Endodermal cell (in vitro differentiated cells): ENCODE measurements around the gene CDCA8. TPM values are rescaled to one million over a fixed set of nuclear protein-coding genes. Genes with fewer than 3 reads are reported as not detected.

ENCODE experiments used
- DNase-seq: peaks from one replicate; pipeline ENCODE4 v3.0.0-alpha.2; 2017
- H3K27ac ChIP-seq: 2 replicates; pipeline ENCODE4 v1.5.1; 2013; ENCODE audit warnings: mild to moderate bottlenecking, low read depth, low read length, moderate library complexity
- H3K27me3 ChIP-seq: 2 replicates; pipeline ENCODE4 v1.6.1; 2013; ENCODE audit warnings: mild to moderate bottlenecking, low read length, moderate library complexity; ENCODE audit not compliant: insufficient read depth, control insufficient read depth, poor library complexity, severe bottlenecking
- H3K36me3 ChIP-seq: 2 replicates; pipeline ENCODE4 v1.7.0; 2013; ENCODE audit warnings: mild to moderate bottlenecking, low read length, moderate library complexity; ENCODE audit not compliant: control insufficient read depth, insufficient read depth
- H3K4me1 ChIP-seq: one replicate; pipeline ENCODE4 v1.7.0; 2013; ENCODE audit warnings: low read length; ENCODE audit not compliant: control insufficient read depth, insufficient read depth
- H3K4me3 ChIP-seq: 2 replicates; pipeline ENCODE4 v1.5.1; 2013; ENCODE audit warnings: mild to moderate bottlenecking, low read length, moderate library complexity
- H3K9ac ChIP-seq: 2 replicates; pipeline ENCODE4 v1.6.1; 2013; ENCODE audit warnings: mild to moderate bottlenecking, low read length, moderate library complexity; ENCODE audit not compliant: poor library complexity, severe bottlenecking; ENCODE audit errors: extremely low read depth
- H3K9me3 ChIP-seq: 2 replicates; pipeline ENCODE4 v1.6.1; 2013; ENCODE audit warnings: mild to moderate bottlenecking, low read length, moderate library complexity; ENCODE audit not compliant: control insufficient read depth
- H3K27ac Mint-ChIP-seq: 2 replicates; pipeline ENCODE4 v1.8.0; 2020; ENCODE audit warnings: mixed read lengths
- H3K27me3 Mint-ChIP-seq: 2 replicates; pipeline ENCODE4 v1.8.0; 2021; ENCODE audit warnings: mild to moderate bottlenecking, mixed read lengths; ENCODE audit not compliant: insufficient read depth
- H3K36me3 Mint-ChIP-seq: 2 replicates; pipeline ENCODE4 v1.8.0; 2020; ENCODE audit warnings: low read depth, mixed read lengths
- H3K4me1 Mint-ChIP-seq: 2 replicates; pipeline ENCODE4 v1.8.0; 2020; ENCODE audit warnings: mixed read lengths
- H3K4me3 Mint-ChIP-seq: 2 replicates; pipeline ENCODE4 v1.8.0; 2020; ENCODE audit warnings: mild to moderate bottlenecking, moderate library complexity, mixed read lengths
- H3K9me3 Mint-ChIP-seq: 2 replicates; pipeline ENCODE4 v1.8.0; 2020; ENCODE audit warnings: mild to moderate bottlenecking, mixed read lengths
- CTCF ChIP-seq: fragments of 200-600 bp; sonication (generic); conservative IDR thresholded peaks from 2 replicates; pipeline ENCODE4 v1.5.0; 2021; ENCODE audit warnings: antibody characterized with exemption, mild to moderate bottlenecking
- WGBS, 2 experiments: methylation state at CpG; one replicate each; pipeline versions ENCODE4 v1.1.5 to v1.1.7; 2013; ENCODE audit warnings: missing lambda C conversion rate in 2 of 2, mixed read lengths in 1 of 2; ENCODE audit not compliant: insufficient coverage in 1 of 2, insufficient read length in 1 of 2; 5-methylcytosine and 5-hydroxymethylcytosine counted together
- total RNA-seq, 2 donors: library from RNA; stranded (reverse); fragmentation: NEBNext Ultra II Directional in 1 of 2; extraction: Animal tissue kit (Norgen Biotek cat#: 25700) in 1 of 2; gene quantifications; 2 replicates in 1 of 2; 3 replicates in 1 of 2; pipeline ENCODE4 v1.2.1, GENCODE V29; 2021

The CDCA8 gene
- total RNA-seq, 2 donors from 2014 or later, result 27.7 to 49.7 TPM

DNA sequence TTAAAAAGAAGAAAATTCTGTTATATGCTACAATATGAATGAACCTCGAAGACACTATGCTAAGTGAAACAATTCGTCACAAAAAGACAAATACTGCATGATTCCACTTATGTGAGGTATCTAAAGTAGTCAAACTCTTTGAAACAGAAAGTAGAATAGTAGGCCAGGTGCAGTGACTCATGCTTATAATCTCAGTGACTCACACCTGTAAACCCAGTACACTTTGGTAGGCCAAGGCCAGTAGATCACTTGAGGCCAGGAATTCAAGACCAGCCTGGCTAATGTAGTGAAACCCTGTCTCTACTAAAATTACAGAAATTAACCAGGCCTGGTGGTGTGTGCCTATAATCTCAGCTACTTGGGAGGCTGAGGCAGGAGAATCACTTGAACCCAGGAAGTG is 46.9 kb downstream of the CDCA8 start:
- H3K27me3 ChIP-seq, result peaks cover 77% of the 10 kb centered on the region
- H3K4me1 ChIP-seq, result no peaks in the 10 kb centered on the region
- no peak overlapping the region for H3K27ac ChIP-seq
- no peaks in the 10 kb centered on the region for H3K36me3 Mint-ChIP-seq
- no peak for DNase-seq
- H3K27me3 Mint-ChIP-seq, result peaks cover 58% of the 10 kb centered on the region
- 86 to 96% methylated on average over 2 of the region's 2 CpGs for WGBS, 2 experiments
- H3K27ac Mint-ChIP-seq, result no peak overlapping the region
- no peaks in the 10 kb centered on the region for H3K4me1 Mint-ChIP-seq
- TF ChIP-seq CTCF, result no peak
- H3K9me3 ChIP-seq, result no peaks in the 10 kb centered on the region
- no peaks in the 10 kb centered on the region for H3K9me3 Mint-ChIP-seq
- no peak overlapping the region for H3K4me3 Mint-ChIP-seq
- H3K9ac ChIP-seq, result no peak overlapping the region
- no peak overlapping the region for H3K4me3 ChIP-seq
- H3K36me3 ChIP-seq, result no peaks in the 10 kb centered on the region

GRCh38 chr1:37741130-37741529 is 48.8 kb downstream of the CDCA8 start:
- H3K27me3 Mint-ChIP-seq, result peaks cover 52% of the 10 kb centered on the region
- 86 to 90% methylated on average over 5 to 8 of the region's 9 CpGs for WGBS, 2 experiments
- Histone ChIP-seq H3K27ac (no peak overlapping the region), H3K4me1 (no peaks in the 10 kb centered on the region), H3K9ac (no peak overlapping the region), H3K36me3 (no peaks in the 10 kb centered on the region), H3K4me3 (no peak overlapping the region), H3K27me3 (peaks cover 79% of the 10 kb centered on the region), H3K9me3 (no peaks in the 10 kb centered on the region)
- no peak for DNase-seq
- H3K4me3 Mint-ChIP-seq, result no peak overlapping the region
- TF ChIP-seq CTCF, result no peak
- no peak overlapping the region for H3K27ac Mint-ChIP-seq
- no peaks in the 10 kb centered on the region for H3K4me1 Mint-ChIP-seq
- H3K36me3 Mint-ChIP-seq, result no peaks in the 10 kb centered on the region
- no peaks in the 10 kb centered on the region for H3K9me3 Mint-ChIP-seq

DNA sequence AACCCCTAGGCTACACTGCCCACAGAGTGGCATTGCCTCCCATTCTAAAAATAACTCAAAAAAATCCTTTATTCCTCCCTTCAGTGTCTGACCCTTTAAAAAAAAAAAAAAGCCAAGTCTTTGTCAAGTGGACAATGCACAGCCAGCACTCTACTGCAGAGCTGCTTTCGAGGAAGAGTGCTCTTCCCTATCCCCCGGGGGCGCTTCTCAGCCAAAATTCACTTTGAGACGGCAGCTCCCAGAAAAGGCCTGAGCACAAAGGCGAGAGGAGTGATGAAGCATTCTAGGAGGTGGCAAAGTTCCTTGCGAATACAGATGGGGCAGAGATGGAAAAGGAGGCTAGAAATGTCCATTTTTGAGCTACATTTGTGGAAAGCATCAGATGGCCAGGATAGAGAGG is 49.3 kb downstream of the CDCA8 start:
- 35 to 56% methylated on average over 6 of the region's 6 CpGs for WGBS, 2 experiments
- Mint-ChIP-seq H3K4me1 (no peaks in the 10 kb centered on the region), H3K9me3 (peaks cover 1% of the 10 kb centered on the region), H3K27ac (no peak overlapping the region), H3K27me3 (peaks cover 52% of the 10 kb centered on the region), H3K36me3 (no peaks in the 10 kb centered on the region), H3K4me3 (no peak overlapping the region)
- Histone ChIP-seq H3K9ac (no peak overlapping the region), H3K9me3 (peaks cover 2% of the 10 kb centered on the region), H3K4me1 (no peaks in the 10 kb centered on the region), H3K27me3 (peaks cover 76% of the 10 kb centered on the region), H3K36me3 (no peaks in the 10 kb centered on the region), H3K4me3 (no peak overlapping the region), H3K27ac (no peak overlapping the region)
- DNase-seq, result no peak
- TF ChIP-seq CTCF, result no peak
